PFSK-1 (cell line): Measurements from ENCODE around the gene SKI.

Source experiments
- FOXP2 ChIP-seq: optimal IDR thresholded peaks from 2 replicates; pipeline ENCODE3; 2011; ENCODE audit warnings: borderline replicate concordance, control low read depth, inconsistent platforms; ENCODE audit not compliant: insufficient read depth; ENCODE audit errors: extremely low read length, extremely low read depth
- POLR2AphosphoS5 ChIP-seq: IDR thresholded peaks from 2 replicates; pipeline ENCODE4 v1.6.1; 2012; ENCODE audit warnings: low read depth, mild to moderate bottlenecking, control low read depth, low read length, moderate library complexity
- SIN3A ChIP-seq: IDR thresholded peaks from 2 replicates; pipeline ENCODE4 v1.6.1; 2012; ENCODE audit warnings: mild to moderate bottlenecking, low read length, moderate library complexity, borderline replicate concordance; ENCODE audit not compliant: insufficient read depth
- TAF1 ChIP-seq: IDR thresholded peaks from 2 replicates; pipeline ENCODE4 v1.6.1; 2012; ENCODE audit warnings: low read length, control low read depth, borderline replicate concordance; ENCODE audit not compliant: insufficient read depth
- TF ChIP-seq, protein P1 (sequence below), 2 experiments: IDR thresholded peaks; 2 replicates each; pipeline versions ENCODE4 v1.6.1 to v1.8.0; 2011 to 2012; ENCODE audit warnings: low read depth in 2 of 2, low read length in 2 of 2, control low read depth in 1 of 2, inconsistent platforms in 1 of 2, mild to moderate bottlenecking in 1 of 2, moderate library complexity in 1 of 2; ENCODE audit not compliant: insufficient read depth in 1 of 2

SKI gene

DNA sequence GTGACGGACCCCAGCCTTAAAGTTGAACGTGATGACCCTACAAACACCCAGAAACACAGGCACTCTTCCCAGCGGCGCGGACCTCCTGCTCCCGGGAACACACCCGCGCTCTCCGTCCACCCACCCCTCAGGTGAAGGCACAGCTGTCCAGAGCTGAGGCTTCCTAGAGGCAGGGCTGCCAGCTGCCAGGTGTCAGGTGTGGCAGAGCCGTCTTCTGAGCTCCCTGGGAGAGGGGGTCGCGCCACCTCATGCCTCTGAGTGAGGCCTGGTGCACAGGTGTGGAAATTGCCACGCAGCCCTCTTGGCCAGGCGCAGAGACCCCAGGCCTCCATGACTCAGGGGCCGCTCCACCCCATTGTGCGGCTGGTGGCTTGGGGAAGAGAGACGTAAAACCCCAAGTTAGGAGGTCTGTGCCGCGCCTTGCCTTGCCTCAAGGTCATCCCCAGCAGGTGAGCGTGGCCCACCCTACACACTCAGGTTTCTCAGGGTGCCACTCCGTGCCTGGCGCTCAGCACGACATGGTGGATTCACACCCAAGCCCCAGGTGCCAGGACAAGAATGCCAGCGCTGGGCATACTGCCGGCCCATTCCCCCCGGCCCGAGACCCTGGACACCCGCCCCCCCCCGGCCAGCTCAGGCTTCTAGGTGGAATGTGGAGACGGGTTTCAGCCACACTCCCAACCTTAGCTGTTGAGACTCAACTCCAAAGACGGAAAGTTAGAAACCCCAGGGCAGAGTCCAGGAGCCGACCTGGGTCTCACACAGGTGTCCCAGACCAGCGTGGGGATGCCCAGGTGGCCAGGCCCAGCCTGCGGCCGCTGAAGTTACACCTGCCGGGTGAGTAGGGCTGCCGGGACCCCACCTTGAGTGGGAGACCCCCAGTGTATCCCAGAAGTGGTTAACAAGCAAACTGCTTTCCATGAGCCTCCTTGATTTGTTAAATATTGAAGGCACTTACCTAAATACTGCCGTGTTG, 42.0 kb upstream of the SKI start:
- no peak for TF ChIP-seq FOXP2
- TF ChIP-seq POLR2AphosphoS5: no peak
- TF ChIP-seq, protein P1, sequence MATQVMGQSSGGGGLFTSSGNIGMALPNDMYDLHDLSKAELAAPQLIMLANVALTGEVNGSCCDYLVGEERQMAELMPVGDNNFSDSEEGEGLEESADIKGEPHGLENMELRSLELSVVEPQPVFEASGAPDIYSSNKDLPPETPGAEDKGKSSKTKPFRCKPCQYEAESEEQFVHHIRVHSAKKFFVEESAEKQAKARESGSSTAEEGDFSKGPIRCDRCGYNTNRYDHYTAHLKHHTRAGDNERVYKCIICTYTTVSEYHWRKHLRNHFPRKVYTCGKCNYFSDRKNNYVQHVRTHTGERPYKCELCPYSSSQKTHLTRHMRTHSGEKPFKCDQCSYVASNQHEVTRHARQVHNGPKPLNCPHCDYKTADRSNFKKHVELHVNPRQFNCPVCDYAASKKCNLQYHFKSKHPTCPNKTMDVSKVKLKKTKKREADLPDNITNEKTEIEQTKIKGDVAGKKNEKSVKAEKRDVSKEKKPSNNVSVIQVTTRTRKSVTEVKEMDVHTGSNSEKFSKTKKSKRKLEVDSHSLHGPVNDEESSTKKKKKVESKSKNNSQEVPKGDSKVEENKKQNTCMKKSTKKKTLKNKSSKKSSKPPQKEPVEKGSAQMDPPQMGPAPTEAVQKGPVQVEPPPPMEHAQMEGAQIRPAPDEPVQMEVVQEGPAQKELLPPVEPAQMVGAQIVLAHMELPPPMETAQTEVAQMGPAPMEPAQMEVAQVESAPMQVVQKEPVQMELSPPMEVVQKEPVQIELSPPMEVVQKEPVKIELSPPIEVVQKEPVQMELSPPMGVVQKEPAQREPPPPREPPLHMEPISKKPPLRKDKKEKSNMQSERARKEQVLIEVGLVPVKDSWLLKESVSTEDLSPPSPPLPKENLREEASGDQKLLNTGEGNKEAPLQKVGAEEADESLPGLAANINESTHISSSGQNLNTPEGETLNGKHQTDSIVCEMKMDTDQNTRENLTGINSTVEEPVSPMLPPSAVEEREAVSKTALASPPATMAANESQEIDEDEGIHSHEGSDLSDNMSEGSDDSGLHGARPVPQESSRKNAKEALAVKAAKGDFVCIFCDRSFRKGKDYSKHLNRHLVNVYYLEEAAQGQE (IDR thresholded peaks at IDR 0.05; ENCODE audit: insufficient read depth in 1 of 2, low read depth in 2 of 2, low read length in 2 of 2): no peak
- TF ChIP-seq TAF1: no peak
- no peak for TF ChIP-seq SIN3A

DNA sequence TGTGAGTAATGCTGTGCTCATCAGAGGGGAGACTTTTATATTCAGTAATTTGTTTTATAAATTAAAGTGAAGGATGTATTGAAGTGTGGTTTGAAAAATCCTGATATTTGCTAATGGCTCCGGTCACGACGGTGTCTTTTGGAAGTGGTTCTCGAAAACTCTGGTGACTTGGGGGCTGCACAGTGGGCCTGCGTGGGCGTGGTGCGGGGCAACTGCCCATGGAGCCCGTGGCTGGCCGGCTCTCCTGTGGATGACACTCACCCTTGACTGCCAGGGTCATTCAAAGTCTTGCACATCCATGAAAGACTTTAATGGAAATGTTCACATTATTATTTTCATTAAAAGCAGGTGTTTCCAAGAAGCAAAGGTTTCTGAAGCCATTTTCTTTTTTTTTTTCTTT, 41.2 kb upstream of the SKI start:
- TF ChIP-seq FOXP2: no peak

DNA sequence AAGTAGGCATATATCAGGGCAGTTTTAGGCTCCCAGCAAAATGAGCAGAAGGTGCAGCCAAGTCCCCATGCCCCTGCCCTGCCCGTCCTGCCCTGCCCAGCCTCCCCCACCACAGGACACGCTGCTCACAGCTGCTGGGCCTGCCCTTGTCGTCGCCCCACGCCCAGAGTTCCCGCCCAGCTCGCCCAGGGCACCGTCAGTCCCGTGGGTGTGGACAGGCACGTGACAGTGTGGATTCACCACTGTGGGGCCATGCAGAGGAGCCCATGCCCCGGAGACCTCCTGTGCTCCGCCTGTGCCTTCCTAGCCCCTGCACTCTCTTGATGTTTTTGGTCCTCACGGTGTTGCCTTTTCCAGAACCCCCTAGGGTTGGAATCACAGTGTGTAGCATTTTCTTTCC, 40.5 kb upstream of the SKI start:
- TF ChIP-seq POLR2AphosphoS5 (no peak), SIN3A (no peak), FOXP2 (no peak), TAF1 (no peak)
- TF ChIP-seq, protein P1 (IDR thresholded peaks at IDR 0.05; ENCODE audit: insufficient read depth in 1 of 2, low read depth in 2 of 2, low read length in 2 of 2): no peak

DNA sequence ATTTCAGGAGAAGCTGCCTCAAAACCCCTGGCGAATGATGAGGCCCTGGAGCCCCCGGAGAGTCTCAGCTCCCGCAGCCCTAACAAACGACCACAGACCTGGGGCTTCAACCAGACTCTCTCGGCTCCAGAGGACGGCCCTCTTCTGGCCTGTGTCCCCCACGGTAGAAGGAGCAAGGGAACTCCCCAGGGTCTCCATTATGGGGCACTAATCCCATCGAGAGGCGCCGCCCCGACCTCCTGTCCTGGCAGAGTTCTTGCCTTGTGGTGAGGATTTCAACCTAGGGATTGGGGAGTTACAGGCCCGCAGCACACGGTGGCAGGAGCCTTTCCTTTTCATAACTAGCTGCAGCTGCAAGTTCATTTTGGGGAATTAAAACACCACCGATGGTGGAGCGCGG, 39.8 kb upstream of the SKI start:
- no peak for TF ChIP-seq SIN3A
- TF ChIP-seq, protein P1 (IDR thresholded peaks at IDR 0.05; ENCODE audit: insufficient read depth in 1 of 2, low read depth in 2 of 2, low read length in 2 of 2): no peak

DNA sequence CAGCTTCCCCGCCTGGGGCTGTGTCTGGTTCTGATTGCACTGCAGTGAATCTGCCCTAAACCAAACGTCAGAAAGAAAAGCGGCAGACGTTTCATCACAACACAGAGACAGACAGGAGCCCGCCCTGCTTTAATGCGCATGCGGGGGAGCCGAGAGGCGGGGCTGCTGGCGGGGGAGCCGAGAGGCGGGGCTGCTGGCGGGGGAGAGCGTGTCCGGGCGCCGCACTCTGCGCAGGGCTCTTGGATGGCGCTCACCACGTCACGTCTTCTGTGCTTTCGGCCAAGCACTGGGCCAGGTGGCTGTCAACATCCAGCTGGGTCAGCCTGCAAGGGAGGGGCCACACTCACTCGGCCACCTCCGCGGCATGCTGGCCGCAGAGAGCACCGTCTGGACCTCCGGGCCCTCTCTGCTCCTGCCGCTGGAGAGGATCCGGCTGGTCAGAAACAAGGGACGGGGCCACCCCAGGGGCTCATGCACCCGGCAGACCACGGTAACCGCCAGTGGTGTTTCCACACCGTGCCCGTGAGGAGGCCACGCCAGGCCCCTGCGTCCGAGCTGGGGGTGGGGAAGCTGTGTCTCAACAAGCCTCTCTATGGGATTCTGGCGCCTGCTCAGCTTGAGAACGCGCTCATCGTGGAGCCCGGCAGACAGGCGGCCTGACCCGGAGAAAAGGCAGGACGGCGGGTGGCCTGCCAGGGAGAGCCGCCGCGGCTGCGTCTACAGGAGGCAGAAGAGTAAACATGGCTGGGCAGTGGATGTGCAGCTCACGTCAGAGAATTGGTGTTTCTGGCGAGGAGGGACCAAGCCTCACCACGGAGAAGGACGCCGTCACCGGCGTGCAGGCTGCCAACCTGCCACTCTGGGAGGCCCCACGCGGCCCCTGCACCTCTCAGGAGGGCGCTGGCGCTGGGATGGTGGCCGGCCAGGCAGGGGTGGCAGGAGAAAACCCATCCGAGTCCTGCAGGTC, 38.4 kb upstream of the SKI start:
- no peak for TF ChIP-seq FOXP2
- peak; percentile 62; the same call in 1 of the 2 replicates for TF ChIP-seq TAF1
- peak; percentile 76 for TF ChIP-seq POLR2AphosphoS5
- TF ChIP-seq, protein P1 (IDR thresholded peaks at IDR 0.05; ENCODE audit: insufficient read depth in 1 of 2, low read depth in 2 of 2, low read length in 2 of 2): 0 out of 4 replicates have a peak, but pooled peaks of 1 of the 2 experiments have one; percentile 23
- peak; percentile 83; the same call in 1 of the 2 replicates for TF ChIP-seq SIN3A
